GM23338 (cell line): ENCODE results near the gene MYCN. TPM values are rescaled to one million over a fixed set of nuclear protein-coding genes. Genes with fewer than 3 reads are reported as not detected.

ENCODE experiments used
- ATAC-seq: fragments of 200-7000 bp; cut with Tn5 transposase; 3 replicates; pipeline ENCODE4 v1.9.1; 2020
- DNase-seq: peaks from one replicate; pipeline ENCODE4 v3.0.0-alpha.2; 2015; ENCODE audit warnings: low spot score
- H2AFZ ChIP-seq: fragments of 200-600 bp; sonication (generic); 2 replicates; pipeline ENCODE4 v1.8.0; 2016; ENCODE audit warnings: antibody characterized with exemption, mild to moderate bottlenecking, moderate library complexity
- H3F3A ChIP-seq: fragments of 200-600 bp; sonication (generic); replicated peaks from 2 replicates; pipeline ENCODE4 v1.8.0; 2017; ENCODE audit warnings: antibody characterized with exemption, mixed run types, low read depth
- H3K27ac ChIP-seq: fragments of 200-600 bp; sonication (generic); 2 replicates; pipeline ENCODE4 v1.6.1; 2016; ENCODE audit warnings: low read depth
- H3K27me3 ChIP-seq: fragments of 200-600 bp; sonication (generic); 2 replicates; pipeline ENCODE4 v1.8.0; 2016; ENCODE audit warnings: mild to moderate bottlenecking, mixed run types, moderate library complexity; ENCODE audit not compliant: insufficient read depth
- H3K36me3 ChIP-seq: fragments of 200-600 bp; sonication (generic); 2 replicates; pipeline ENCODE4 v1.8.0; 2016; ENCODE audit warnings: mild to moderate bottlenecking; ENCODE audit not compliant: insufficient read depth
- H3K4me1 ChIP-seq: fragments of 200-600 bp; sonication (generic); 2 replicates; pipeline ENCODE4 v1.8.0; 2016; ENCODE audit warnings: mild to moderate bottlenecking, moderate library complexity; ENCODE audit not compliant: insufficient read depth
- H3K4me2 ChIP-seq: fragments of 200-600 bp; sonication (generic); 2 replicates; pipeline ENCODE4 v1.7.1; 2017; ENCODE audit warnings: mixed run types
- H3K4me3 ChIP-seq: fragments of 200-600 bp; sonication (generic); 2 replicates; pipeline ENCODE4 v1.6.1; 2016; ENCODE audit warnings: mixed run types
- H3K79me2 ChIP-seq: fragments of 200-600 bp; sonication (generic); replicated peaks from 2 replicates; pipeline ENCODE4 v1.8.0; 2017; ENCODE audit warnings: mild to moderate bottlenecking; ENCODE audit not compliant: insufficient read depth
- H3K9me2 ChIP-seq: fragments of 200-600 bp; sonication (generic); 2 replicates; pipeline ENCODE4 v1.8.0; 2017; ENCODE audit not compliant: insufficient read depth
- H4K20me1 ChIP-seq: fragments of 200-600 bp; sonication (generic); replicated peaks from 2 replicates; pipeline ENCODE4 v1.8.0; 2017; ENCODE audit warnings: mild to moderate bottlenecking; ENCODE audit not compliant: insufficient read depth
- H3K27ac Mint-ChIP-seq: 2 replicates; pipeline ENCODE4 v1.8.0; 2020; ENCODE audit warnings: inconsistent platforms, mild to moderate bottlenecking, moderate library complexity, mixed read lengths
- H3K27me3 Mint-ChIP-seq: 3 replicates; pipeline ENCODE4 v1.8.0; 2022; ENCODE audit warnings: low read depth, mild to moderate bottlenecking, moderate library complexity, mixed read lengths, inconsistent platforms; ENCODE audit not compliant: insufficient read depth, poor library complexity
- H3K36me3 Mint-ChIP-seq: 3 replicates; pipeline ENCODE4 v1.8.0; 2021; ENCODE audit warnings: low read depth, mild to moderate bottlenecking, inconsistent platforms, moderate library complexity, mixed read lengths
- H3K4me1 Mint-ChIP-seq: 3 replicates; pipeline ENCODE4 v1.8.0; 2020; ENCODE audit warnings: mild to moderate bottlenecking, inconsistent platforms, mixed read lengths
- H3K4me3 Mint-ChIP-seq: 3 replicates; pipeline ENCODE4 v1.8.0; 2021; ENCODE audit warnings: moderate library complexity, mild to moderate bottlenecking, inconsistent platforms, mixed read lengths
- H3K9me3 Mint-ChIP-seq: 3 replicates; pipeline ENCODE4 v1.8.0; 2020; ENCODE audit warnings: moderate library complexity, mild to moderate bottlenecking, inconsistent platforms, mixed read lengths
- CREB1 ChIP-seq: fragments of 250-450 bp; sonication (Bioruptor Pico); IDR thresholded peaks from 2 replicates; pipeline ENCODE4 v1.5.0; 2020; ENCODE audit warnings: low read depth, mild to moderate bottlenecking, moderate library complexity
- EZH2 ChIP-seq: fragments of 200-600 bp; sonication (generic); IDR thresholded peaks from one replicate; pipeline ENCODE4 v1.8.0; 2017; ENCODE audit warnings: antibody characterized with exemption, mild to moderate bottlenecking, low read depth; ENCODE audit not compliant: unreplicated experiment
- EZH2phosphoT487 ChIP-seq: fragments of 200-600 bp; sonication (generic); IDR thresholded peaks from one replicate; pipeline ENCODE4 v1.8.1; 2018; ENCODE audit warnings: antibody characterized with exemption; ENCODE audit not compliant: unreplicated experiment
- JUNB ChIP-seq: IDR thresholded peaks from one replicate; pipeline ENCODE4 v1.6.1; 2016; ENCODE audit warnings: antibody characterized with exemption; ENCODE audit not compliant: unreplicated experiment
- NANOG ChIP-seq: IDR thresholded peaks from 2 replicates; pipeline ENCODE4 v1.6.1; 2016; ENCODE audit warnings: antibody characterized with exemption, borderline replicate concordance
- POLR2AphosphoS5 ChIP-seq: IDR thresholded peaks from 2 replicates; pipeline ENCODE4 v1.6.1; 2016; ENCODE audit warnings: antibody characterized with exemption, low read depth
- STAT1 ChIP-seq: IDR thresholded peaks from one replicate; pipeline ENCODE4 v1.6.1; 2016; ENCODE audit warnings: antibody characterized with exemption; ENCODE audit not compliant: unreplicated experiment
- ZNF114 ChIP-seq: fragments of 250-450 bp; sonication (Bioruptor Pico); IDR thresholded peaks from 2 replicates; pipeline ENCODE4 v1.5.0; 2020; ENCODE audit warnings: mild to moderate bottlenecking, moderate library complexity
- ZNF331 ChIP-seq: fragments of 250-450 bp; sonication (Bioruptor Pico); IDR thresholded peaks from 2 replicates; pipeline ENCODE4 v1.5.0; 2020; ENCODE audit warnings: low read depth, mild to moderate bottlenecking, moderate library complexity
- polyA plus RNA-seq: library from polyadenylated mRNA; unstranded; fragments of >200 nt; fragmentation: Nextera tagmentation; extraction: Ambion mirVana; gene quantifications from 2 replicates; pipeline ENCODE4 v1.2.1, GENCODE V29; 2016
- total RNA-seq: library from RNA; depleted of rRNA; stranded (reverse); fragments of >200 nt; shearing (Covaris generic); gene quantifications from 2 replicates; pipeline ENCODE4 v1.2.3, GENCODE V29; 2014
- TF ChIP-seq, protein P1 (sequence below), 2 experiments: fragments of 200-600 bp in 1 of 2; sonication (generic) in 1 of 2; conservative IDR thresholded peaks; 2 replicates each; pipeline versions ENCODE4 v1.5.1 to v1.6.1; 2016 to 2017; ENCODE audit warnings: antibody characterized with exemption in 2 of 2, low read depth in 2 of 2, mild to moderate bottlenecking in 2 of 2, moderate library complexity in 1 of 2
- TF ChIP-seq, protein P2 (sequence below): IDR thresholded peaks from one replicate; pipeline ENCODE4 v1.6.1; 2018; ENCODE audit warnings: antibody characterized with exemption; ENCODE audit not compliant: unreplicated experiment
- TF ChIP-seq, protein P3 (sequence below): IDR thresholded peaks from 2 replicates; pipeline ENCODE4 v1.6.1; 2016; ENCODE audit warnings: antibody characterized with exemption
- TF ChIP-seq, protein P4 (sequence below): fragments of 250-450 bp; sonication (Bioruptor Pico); IDR thresholded peaks from 2 replicates; pipeline ENCODE4 v1.5.0; 2020; ENCODE audit warnings: mild to moderate bottlenecking, moderate library complexity

The MYCN gene
- total and polyA plus RNA-seq, 2 experiments from 2014 or later: 50.8 to 145 TPM

DNA sequence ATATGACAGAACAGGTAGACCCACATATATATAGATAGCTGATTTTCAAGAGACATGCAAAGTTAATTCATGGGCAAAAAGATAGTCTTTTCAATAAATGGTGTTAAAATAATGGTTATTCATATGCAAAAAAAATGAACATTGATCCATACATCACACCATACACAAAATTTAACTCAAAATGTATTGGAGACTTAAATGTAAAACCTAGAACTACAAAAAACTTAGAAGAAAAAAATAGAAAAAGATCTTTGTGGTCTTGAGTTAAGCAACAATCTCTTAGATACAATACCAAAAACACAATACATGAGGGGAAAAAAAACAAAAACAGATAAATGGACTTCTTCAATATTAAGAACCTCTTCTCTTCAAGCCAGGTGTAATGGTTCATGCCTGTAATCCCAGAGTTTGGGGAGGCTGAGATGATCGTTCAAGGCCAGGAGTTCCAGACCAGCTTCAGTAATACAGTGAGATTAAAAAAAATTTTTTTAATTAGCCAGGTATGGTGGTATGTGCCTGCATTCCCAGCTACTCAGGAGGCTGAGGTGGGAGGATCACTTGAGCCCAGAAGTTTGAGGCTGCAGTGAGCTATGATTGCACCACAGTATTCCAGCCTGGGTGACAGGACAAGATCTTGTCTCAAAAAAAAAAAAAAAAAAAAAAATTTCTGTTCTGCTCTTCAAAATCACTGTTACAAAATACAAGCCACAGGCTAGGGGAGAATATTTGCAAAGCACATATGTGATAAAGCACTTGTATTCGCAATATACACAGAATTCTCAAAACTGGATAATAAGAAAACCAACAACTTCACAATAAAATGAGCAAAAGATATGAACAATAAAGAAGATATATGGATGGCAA is 32.7 kb upstream of the MYCN start:
- Mint-ChIP-seq H3K4me3 (no peak overlapping the region), H3K27ac (no peak overlapping the region), H3K9me3 (no peaks in the 10 kb centered on the region), H3K4me1 (no peaks in the 10 kb centered on the region), H3K36me3 (no peaks in the 10 kb centered on the region), H3K27me3 (peaks cover 2% of the 10 kb centered on the region)
- Histone ChIP-seq H3K79me2 (no peaks in the 10 kb centered on the region), H4K20me1 (no peaks in the 10 kb centered on the region), H3K4me2 (no peak overlapping the region), H3K9me2 (no peaks in the 10 kb centered on the region), H3K36me3 (no peaks in the 10 kb centered on the region), H3K4me3 (no peak overlapping the region), H3K27me3 (no peaks in the 10 kb centered on the region), H2AFZ (no peak overlapping the region), H3F3A (0 out of 2 replicates have a peak, but pooled peaks cover 2% of the 10 kb centered on the region), H3K27ac (no peak overlapping the region), H3K4me1 (no peaks in the 10 kb centered on the region)
- no peak for DNase-seq
- no peak for TF ChIP-seq ZNF331 (CRISPR knock-in tag)
- TF ChIP-seq, protein P1, sequence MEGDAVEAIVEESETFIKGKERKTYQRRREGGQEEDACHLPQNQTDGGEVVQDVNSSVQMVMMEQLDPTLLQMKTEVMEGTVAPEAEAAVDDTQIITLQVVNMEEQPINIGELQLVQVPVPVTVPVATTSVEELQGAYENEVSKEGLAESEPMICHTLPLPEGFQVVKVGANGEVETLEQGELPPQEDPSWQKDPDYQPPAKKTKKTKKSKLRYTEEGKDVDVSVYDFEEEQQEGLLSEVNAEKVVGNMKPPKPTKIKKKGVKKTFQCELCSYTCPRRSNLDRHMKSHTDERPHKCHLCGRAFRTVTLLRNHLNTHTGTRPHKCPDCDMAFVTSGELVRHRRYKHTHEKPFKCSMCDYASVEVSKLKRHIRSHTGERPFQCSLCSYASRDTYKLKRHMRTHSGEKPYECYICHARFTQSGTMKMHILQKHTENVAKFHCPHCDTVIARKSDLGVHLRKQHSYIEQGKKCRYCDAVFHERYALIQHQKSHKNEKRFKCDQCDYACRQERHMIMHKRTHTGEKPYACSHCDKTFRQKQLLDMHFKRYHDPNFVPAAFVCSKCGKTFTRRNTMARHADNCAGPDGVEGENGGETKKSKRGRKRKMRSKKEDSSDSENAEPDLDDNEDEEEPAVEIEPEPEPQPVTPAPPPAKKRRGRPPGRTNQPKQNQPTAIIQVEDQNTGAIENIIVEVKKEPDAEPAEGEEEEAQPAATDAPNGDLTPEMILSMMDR (conservative IDR thresholded peaks at IDR 0.05; ENCODE audit: low read depth in 2 of 2): no peak
- TF ChIP-seq EZH2: no peak
- TF ChIP-seq NANOG: no peak
- no peak for TF ChIP-seq ZNF114
- TF ChIP-seq, protein P2, sequence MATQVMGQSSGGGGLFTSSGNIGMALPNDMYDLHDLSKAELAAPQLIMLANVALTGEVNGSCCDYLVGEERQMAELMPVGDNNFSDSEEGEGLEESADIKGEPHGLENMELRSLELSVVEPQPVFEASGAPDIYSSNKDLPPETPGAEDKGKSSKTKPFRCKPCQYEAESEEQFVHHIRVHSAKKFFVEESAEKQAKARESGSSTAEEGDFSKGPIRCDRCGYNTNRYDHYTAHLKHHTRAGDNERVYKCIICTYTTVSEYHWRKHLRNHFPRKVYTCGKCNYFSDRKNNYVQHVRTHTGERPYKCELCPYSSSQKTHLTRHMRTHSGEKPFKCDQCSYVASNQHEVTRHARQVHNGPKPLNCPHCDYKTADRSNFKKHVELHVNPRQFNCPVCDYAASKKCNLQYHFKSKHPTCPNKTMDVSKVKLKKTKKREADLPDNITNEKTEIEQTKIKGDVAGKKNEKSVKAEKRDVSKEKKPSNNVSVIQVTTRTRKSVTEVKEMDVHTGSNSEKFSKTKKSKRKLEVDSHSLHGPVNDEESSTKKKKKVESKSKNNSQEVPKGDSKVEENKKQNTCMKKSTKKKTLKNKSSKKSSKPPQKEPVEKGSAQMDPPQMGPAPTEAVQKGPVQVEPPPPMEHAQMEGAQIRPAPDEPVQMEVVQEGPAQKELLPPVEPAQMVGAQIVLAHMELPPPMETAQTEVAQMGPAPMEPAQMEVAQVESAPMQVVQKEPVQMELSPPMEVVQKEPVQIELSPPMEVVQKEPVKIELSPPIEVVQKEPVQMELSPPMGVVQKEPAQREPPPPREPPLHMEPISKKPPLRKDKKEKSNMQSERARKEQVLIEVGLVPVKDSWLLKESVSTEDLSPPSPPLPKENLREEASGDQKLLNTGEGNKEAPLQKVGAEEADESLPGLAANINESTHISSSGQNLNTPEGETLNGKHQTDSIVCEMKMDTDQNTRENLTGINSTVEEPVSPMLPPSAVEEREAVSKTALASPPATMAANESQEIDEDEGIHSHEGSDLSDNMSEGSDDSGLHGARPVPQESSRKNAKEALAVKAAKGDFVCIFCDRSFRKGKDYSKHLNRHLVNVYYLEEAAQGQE: no peak
- TF ChIP-seq CREB1 (CRISPR knock-in tag): no peak
- TF ChIP-seq STAT1: no peak
- TF ChIP-seq, protein P3, sequence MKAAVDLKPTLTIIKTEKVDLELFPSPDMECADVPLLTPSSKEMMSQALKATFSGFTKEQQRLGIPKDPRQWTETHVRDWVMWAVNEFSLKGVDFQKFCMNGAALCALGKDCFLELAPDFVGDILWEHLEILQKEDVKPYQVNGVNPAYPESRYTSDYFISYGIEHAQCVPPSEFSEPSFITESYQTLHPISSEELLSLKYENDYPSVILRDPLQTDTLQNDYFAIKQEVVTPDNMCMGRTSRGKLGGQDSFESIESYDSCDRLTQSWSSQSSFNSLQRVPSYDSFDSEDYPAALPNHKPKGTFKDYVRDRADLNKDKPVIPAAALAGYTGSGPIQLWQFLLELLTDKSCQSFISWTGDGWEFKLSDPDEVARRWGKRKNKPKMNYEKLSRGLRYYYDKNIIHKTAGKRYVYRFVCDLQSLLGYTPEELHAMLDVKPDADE: no peak
- TF ChIP-seq, protein P4, sequence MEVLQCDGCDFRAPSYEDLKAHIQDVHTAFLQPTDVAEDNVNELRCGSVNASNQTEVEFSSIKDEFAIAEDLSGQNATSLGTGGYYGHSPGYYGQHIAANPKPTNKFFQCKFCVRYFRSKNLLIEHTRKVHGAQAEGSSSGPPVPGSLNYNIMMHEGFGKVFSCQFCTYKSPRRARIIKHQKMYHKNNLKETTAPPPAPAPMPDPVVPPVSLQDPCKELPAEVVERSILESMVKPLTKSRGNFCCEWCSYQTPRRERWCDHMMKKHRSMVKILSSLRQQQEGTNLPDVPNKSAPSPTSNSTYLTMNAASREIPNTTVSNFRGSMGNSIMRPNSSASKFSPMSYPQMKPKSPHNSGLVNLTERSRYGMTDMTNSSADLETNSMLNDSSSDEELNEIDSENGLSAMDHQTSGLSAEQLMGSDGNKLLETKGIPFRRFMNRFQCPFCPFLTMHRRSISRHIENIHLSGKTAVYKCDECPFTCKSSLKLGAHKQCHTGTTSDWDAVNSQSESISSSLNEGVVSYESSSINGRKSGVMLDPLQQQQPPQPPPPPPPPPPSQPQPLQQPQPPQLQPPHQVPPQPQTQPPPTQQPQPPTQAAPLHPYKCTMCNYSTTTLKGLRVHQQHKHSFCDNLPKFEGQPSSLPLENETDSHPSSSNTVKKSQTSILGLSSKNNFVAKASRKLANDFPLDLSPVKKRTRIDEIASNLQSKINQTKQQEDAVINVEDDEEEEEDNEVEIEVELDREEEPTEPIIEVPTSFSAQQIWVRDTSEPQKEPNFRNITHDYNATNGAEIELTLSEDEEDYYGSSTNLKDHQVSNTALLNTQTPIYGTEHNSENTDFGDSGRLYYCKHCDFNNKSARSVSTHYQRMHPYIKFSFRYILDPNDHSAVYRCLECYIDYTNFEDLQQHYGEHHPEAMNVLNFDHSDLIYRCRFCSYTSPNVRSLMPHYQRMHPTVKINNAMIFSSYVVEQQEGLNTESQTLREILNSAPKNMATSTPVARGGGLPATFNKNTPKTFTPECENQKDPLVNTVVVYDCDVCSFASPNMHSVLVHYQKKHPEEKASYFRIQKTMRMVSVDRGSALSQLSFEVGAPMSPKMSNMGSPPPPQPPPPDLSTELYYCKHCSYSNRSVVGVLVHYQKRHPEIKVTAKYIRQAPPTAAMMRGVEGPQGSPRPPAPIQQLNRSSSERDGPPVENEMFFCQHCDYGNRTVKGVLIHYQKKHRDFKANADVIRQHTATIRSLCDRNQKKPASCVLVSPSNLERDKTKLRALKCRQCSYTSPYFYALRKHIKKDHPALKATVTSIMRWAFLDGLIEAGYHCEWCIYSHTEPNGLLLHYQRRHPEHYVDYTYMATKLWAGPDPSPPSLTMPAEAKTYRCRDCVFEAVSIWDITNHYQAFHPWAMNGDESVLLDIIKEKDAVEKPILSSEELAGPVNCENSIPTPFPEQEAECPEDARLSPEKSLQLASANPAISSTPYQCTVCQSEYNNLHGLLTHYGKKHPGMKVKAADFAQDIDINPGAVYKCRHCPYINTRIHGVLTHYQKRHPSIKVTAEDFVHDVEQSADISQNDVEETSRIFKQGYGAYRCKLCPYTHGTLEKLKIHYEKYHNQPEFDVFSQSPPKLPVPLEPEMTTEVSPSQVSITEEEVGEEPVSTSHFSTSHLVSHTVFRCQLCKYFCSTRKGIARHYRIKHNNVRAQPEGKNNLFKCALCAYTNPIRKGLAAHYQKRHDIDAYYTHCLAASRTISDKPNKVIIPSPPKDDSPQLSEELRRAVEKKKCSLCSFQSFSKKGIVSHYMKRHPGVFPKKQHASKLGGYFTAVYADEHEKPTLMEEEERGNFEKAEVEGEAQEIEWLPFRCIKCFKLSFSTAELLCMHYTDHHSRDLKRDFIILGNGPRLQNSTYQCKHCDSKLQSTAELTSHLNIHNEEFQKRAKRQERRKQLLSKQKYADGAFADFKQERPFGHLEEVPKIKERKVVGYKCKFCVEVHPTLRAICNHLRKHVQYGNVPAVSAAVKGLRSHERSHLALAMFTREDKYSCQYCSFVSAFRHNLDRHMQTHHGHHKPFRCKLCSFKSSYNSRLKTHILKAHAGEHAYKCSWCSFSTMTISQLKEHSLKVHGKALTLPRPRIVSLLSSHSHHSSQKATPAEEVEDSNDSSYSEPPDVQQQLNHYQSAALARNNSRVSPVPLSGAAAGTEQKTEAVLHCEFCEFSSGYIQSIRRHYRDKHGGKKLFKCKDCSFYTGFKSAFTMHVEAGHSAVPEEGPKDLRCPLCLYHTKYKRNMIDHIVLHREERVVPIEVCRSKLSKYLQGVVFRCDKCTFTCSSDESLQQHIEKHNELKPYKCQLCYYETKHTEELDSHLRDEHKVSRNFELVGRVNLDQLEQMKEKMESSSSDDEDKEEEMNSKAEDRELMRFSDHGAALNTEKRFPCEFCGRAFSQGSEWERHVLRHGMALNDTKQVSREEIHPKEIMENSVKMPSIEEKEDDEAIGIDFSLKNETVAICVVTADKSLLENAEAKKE (CRISPR knock-in tag): no peak
- TF ChIP-seq POLR2AphosphoS5: no peak
- no peak for TF ChIP-seq JUNB
- no peak for TF ChIP-seq EZH2phosphoT487
- no peak for ATAC-seq
